K562 (cell line): ENCODE data around the gene PRODH2. TPM values are rescaled to one million over a fixed set of nuclear protein-coding genes. Genes with fewer than 3 reads are reported as not detected.

Experiments
- ATAC-seq: fragments of 200-7000 bp; cut with Tn5 transposase; 3 replicates; pipeline ENCODE4 v1.9.1; 2020; ENCODE audit warnings: moderate library complexity
- BruUV-seq: library from RNA; stranded (reverse); fragments of 400-500 nt; replicated peaks from 2 replicates; lab custom pipeline; 2021; lab: Mats Ljungman, UMichigan
- CTCF ChIA-PET: fragments of 300-600 bp; formaldehyde crosslinking; extraction: SDS; loops from one replicate; lab custom pipeline; 2021; ENCODE audit warnings: low intra/inter-chr PET ratio; lab: Yijun Ruan, JAX
- POLR2A ChIA-PET: fragments of 300-600, 350-650 bp; sonication (Branson Sonifier 250); formaldehyde crosslinking; extraction: SDS; loops from one replicate; lab custom pipeline; 2021; ENCODE audit warnings: antibody characterized with exemption, inconsistent platforms; lab: Yijun Ruan, JAX
- DNase-seq, 4 experiments: peaks; one replicate each; pipeline versions ENCODE4 v3.0.0 to v3.0.0-alpha.2; 2011 to 2018; ENCODE audit warnings: low spot score in 3 of 4, mixed read lengths in 3 of 4; ENCODE audit errors: extremely low read depth in 1 of 4
- FAIRE-seq: peaks from 2 replicates; lab custom pipeline; 2011; peaks lifted over from hg19 to GRCh38; lab: Jason Lieb, UNC
- H2AFZ ChIP-seq: 2 replicates; pipeline ENCODE4 v1.6.0; 2011; ENCODE audit warnings: low read depth, low read length, control low read depth, inconsistent platforms
- H3K27ac ChIP-seq: fragments of 200-600 bp; 3 replicates; pipeline ENCODE4 v1.8.0; 2011; ENCODE audit warnings: low read depth, mild to moderate bottlenecking, control low read depth, inconsistent platforms, low read length, moderate library complexity, mixed read lengths; ENCODE audit errors: extremely low read depth
- H3K27me3 ChIP-seq, 2 experiments: fragments of 300-600 bp in 1 of 2; 2 replicates in 1 of 2; 3 replicates in 1 of 2; pipeline versions ENCODE4 v1.6.0 to v1.8.0; 2011; ENCODE audit warnings: inconsistent platforms in 2 of 2, low read length in 2 of 2, mild to moderate bottlenecking in 1 of 2, mixed read lengths in 1 of 2, moderate library complexity in 1 of 2; ENCODE audit not compliant: control insufficient read depth in 2 of 2, insufficient read depth in 2 of 2
- H3K36me3 ChIP-seq: fragments of 300-600 bp; 3 replicates; pipeline ENCODE4 v1.8.0; 2011; ENCODE audit warnings: mild to moderate bottlenecking, low read length, inconsistent platforms; ENCODE audit not compliant: control insufficient read depth, insufficient read depth
- H3K4me1 ChIP-seq, 2 experiments: fragments of 200-600 bp in 1 of 2; replicated peaks in 1 of 2; 2 replicates in 1 of 2; 3 replicates in 1 of 2; pipeline versions ENCODE4 v1.5.1 to v1.8.0; 2011; ENCODE audit warnings: inconsistent platforms in 2 of 2, low read length in 2 of 2, mild to moderate bottlenecking in 1 of 2, mixed read lengths in 1 of 2, moderate library complexity in 1 of 2; ENCODE audit not compliant: control insufficient read depth in 2 of 2, insufficient read depth in 2 of 2
- H3K4me2 ChIP-seq: 2 replicates; pipeline ENCODE4 v1.6.1; 2011; ENCODE audit warnings: low read length, control low read depth, inconsistent platforms, mixed read lengths; ENCODE audit not compliant: insufficient read depth
- H3K4me3 ChIP-seq: fragments of 200-600 bp; sonication (generic), shearing (Covaris generic); 2 replicates; pipeline ENCODE4 v1.5.1; 2016; ENCODE audit warnings: control low read depth, inconsistent platforms
- H3K79me2 ChIP-seq: fragments of 200-600 bp; 3 replicates; pipeline ENCODE4 v1.8.0; 2011; ENCODE audit warnings: low read length, inconsistent platforms; ENCODE audit not compliant: control insufficient read depth, insufficient read depth
- H3K9ac ChIP-seq, 2 experiments: 2 replicates each; pipeline versions ENCODE4 v1.6.0 to v1.6.1; 2011; ENCODE audit warnings: low read depth in 2 of 2, low read length in 2 of 2, control low read depth in 1 of 2, inconsistent platforms in 1 of 2, mild to moderate bottlenecking in 1 of 2, mixed read lengths in 1 of 2; ENCODE audit not compliant: insufficient read depth in 1 of 2
- H3K9me1 ChIP-seq: one replicate; pipeline ENCODE4 v1.6.0; 2011; ENCODE audit warnings: inconsistent platforms, mild to moderate bottlenecking, low read length, moderate library complexity; ENCODE audit not compliant: control insufficient read depth, insufficient read depth
- H3K9me3 ChIP-seq: replicated peaks from 2 replicates; pipeline ENCODE4 v1.5.1; 2011; ENCODE audit warnings: low read depth, low read length, inconsistent platforms; ENCODE audit not compliant: control insufficient read depth, insufficient read depth
- H4K20me1 ChIP-seq: replicated peaks from 2 replicates; pipeline ENCODE4 v1.6.1; 2011; ENCODE audit warnings: low read length, inconsistent platforms, mixed read lengths; ENCODE audit not compliant: control insufficient read depth, insufficient read depth
- CHD4 ChIP-seq: fragments of 200-600 bp; sonication (generic); IDR thresholded peaks from 3 replicates; pipeline ENCODE4 v1.6.1; 2012; ENCODE audit warnings: low read depth, mild to moderate bottlenecking, mixed read lengths, low read length, inconsistent platforms; ENCODE audit not compliant: insufficient read depth, insufficient replicate concordance, poor library complexity, severe bottlenecking
- CSDE1 ChIP-seq, 2 experiments: fragments of 450-650 bp; IDR thresholded peaks; 2 replicates each; pipeline ENCODE4 v1.6.1; 2016; ENCODE audit warnings: mild to moderate bottlenecking in 1 of 2
- ELF2 ChIP-seq: fragments of 250-450 bp; sonication (Bioruptor Pico); IDR thresholded peaks from 2 replicates; pipeline ENCODE4 v1.5.0; 2021; ENCODE audit warnings: mild to moderate bottlenecking
- GABPA ChIP-seq: fragments of 200-800 bp; sonication (Bioruptor generic); conservative IDR thresholded peaks from 2 replicates; pipeline ENCODE4 v1.6.1; 2016; ENCODE audit warnings: low read depth, missing genetic modification characterization, missing compliant biosample characterization
- GTF2A2 ChIP-seq: IDR thresholded peaks from 2 replicates; pipeline ENCODE4 v1.6.1; 2016; ENCODE audit warnings: mild to moderate bottlenecking, missing genetic modification characterization, missing compliant biosample characterization
- HNRNPL ChIP-seq: fragments of 200-400 bp; formaldehyde crosslinking; IDR thresholded peaks from 2 replicates; pipeline ENCODE4 v1.6.1; 2017; ENCODE audit warnings: low read depth, mild to moderate bottlenecking, low read length
- KAT8 ChIP-seq: fragments of 450-650 bp; IDR thresholded peaks from 2 replicates; pipeline ENCODE4 v1.6.1; 2016; ENCODE audit warnings: low read depth, mild to moderate bottlenecking
- SMAD1 ChIP-seq: fragments of 150-350 bp; IDR thresholded peaks from 2 replicates; pipeline ENCODE4 v1.6.1; 2014; ENCODE audit warnings: low read length, low read depth; ENCODE audit not compliant: partially characterized antibody
- SNAPC5 ChIP-seq: fragments of 250-450 bp; sonication (Bioruptor Pico); IDR thresholded peaks from 2 replicates; pipeline ENCODE4 v1.8.0; 2021; ENCODE audit warnings: moderate library complexity, mild to moderate bottlenecking, inconsistent platforms
- TCF3 ChIP-seq: sonication (generic); formaldehyde crosslinking; IDR thresholded peaks from 2 replicates; pipeline ENCODE4 v1.4.0; 2020; ENCODE audit warnings: mild to moderate bottlenecking, missing genetic modification reagents
- ZNF140 ChIP-seq: fragments of 250-450 bp; sonication (Bioruptor Pico); IDR thresholded peaks from 2 replicates; pipeline ENCODE4 v1.8.0; 2021; ENCODE audit warnings: moderate library complexity, mild to moderate bottlenecking, inconsistent platforms
- ZNF175 ChIP-seq: fragments of 200-800 bp; sonication (Bioruptor generic); IDR thresholded peaks from 2 replicates; pipeline ENCODE4 v1.6.1; 2016; ENCODE audit warnings: low read depth, mild to moderate bottlenecking, missing genetic modification characterization, missing compliant biosample characterization
- ZNF217 ChIP-seq: sonication (generic); formaldehyde crosslinking; IDR thresholded peaks from 2 replicates; pipeline ENCODE4 v1.8.0; 2022; ENCODE audit warnings: mild to moderate bottlenecking, missing genetic modification reagents
- ZNF324 ChIP-seq: fragments of 250-450 bp; sonication (Bioruptor Pico); IDR thresholded peaks from 2 replicates; pipeline ENCODE4 v1.4.0; 2020; ENCODE audit warnings: mild to moderate bottlenecking
- ZNF589 ChIP-seq: fragments of 200-800 bp; sonication (Bioruptor generic); IDR thresholded peaks from 2 replicates; pipeline ENCODE4 v1.6.1; 2016; ENCODE audit warnings: low read depth, missing genetic modification characterization, missing compliant biosample characterization
- ZNF695 ChIP-seq: fragments of 450-650 bp; formaldehyde crosslinking; IDR thresholded peaks from 2 replicates; pipeline ENCODE4 v1.4.0; 2020; ENCODE audit warnings: mild to moderate bottlenecking, moderate library complexity
- WGBS: fragments of 100-300 bp; shearing (Covaris generic); methylation state at CpG from one replicate; pipeline ENCODE4 v1.1.6; 2016; ENCODE audit warnings: low coverage, mixed read lengths; ENCODE audit not compliant: insufficient coverage; ENCODE audit errors: missing lambda C conversion rate; 5-methylcytosine and 5-hydroxymethylcytosine counted together
- in situ Hi-C: fragments of 300-500 bp; cut with MboI; formaldehyde crosslinking; loops from 4 replicates; pipeline ENCODE4 v1.15.0; 2018; ENCODE audit warnings: inconsistent platforms, mixed read lengths
- intact Hi-C: fragments of 100-400 bp; cut with micrococcal nuclease; formaldehyde crosslinking; loops from 2 replicates; pipeline ENCODE4 v1.14.2; 2022
- polyA plus RNA-seq, 8 experiments: library from polyadenylated mRNA; depleted of rRNA in 4 of 8; stranded (reverse) in 5 of 8; unstranded in 3 of 8; fragments of >200 nt; fragmentation: Nextera tagmentation in 2 of 8; fragmentation: Illumina TruSeq in 1 of 8; extraction: Ambion mirVana in 2 of 8; extraction: Trizol in 1 of 8; gene quantifications; 2 replicates each; pipeline versions ENCODE4 v1.2.1 to v1.2.3, GENCODE V29; 2011 to 2014; ENCODE audit warnings: inconsistent platforms in 1 of 8, missing spikeins in 1 of 8
- total RNA-seq, 7 experiments: library from RNA; depleted of rRNA in 6 of 7; stranded (reverse); fragments of >200 nt in 6 of 7; fragmentation: Illumina TruSeq in 2 of 7; extraction: Trizol in 2 of 7; gene quantifications; 2 replicates each; pipeline versions ENCODE4 v1.2.1 to v1.2.3, GENCODE V29; 2011 to 2021; ENCODE audit warnings: low replicate concordance in 1 of 7

PRODH2 gene
- total and polyA plus RNA-seq, 9 of the 15 experiments (the other 6 are each of a cell fraction or from before 2014, with no cell fraction given): not detected

DNA sequence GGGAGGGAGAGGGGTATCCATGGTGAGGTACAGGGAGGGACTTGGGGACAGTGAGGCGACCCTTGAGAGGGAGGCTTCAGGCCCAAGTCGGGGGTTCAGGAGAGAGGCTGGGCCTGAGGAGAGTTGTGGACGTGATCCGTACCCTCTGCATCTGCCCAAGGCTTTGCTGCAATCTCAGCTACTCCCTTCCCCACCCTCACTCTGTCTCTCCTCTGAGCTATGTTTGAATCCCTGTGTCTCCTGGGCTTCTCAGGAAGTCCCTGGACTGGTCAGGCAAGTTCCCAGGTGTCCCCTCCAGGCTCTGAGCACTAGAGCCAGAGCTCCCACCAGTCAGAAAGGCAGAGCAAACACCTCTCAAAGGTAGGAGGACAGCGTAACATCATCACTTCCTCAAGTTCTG, 62.5 kb downstream of the PRODH2 start:
- intact Hi-C loops: no loop called here
- no peak overlapping the region for H2AFZ ChIP-seq
- no peaks in the 10 kb centered on the region for H3K9me1 ChIP-seq
- ATAC-seq (no peak), FAIRE-seq (no peak)
- no peak overlapping the region for H3K4me2 ChIP-seq
- CTCF ChIA-PET: no interaction called here
- H4K20me1 ChIP-seq: no peaks in the 10 kb centered on the region
- H3K79me2 ChIP-seq: peaks cover 16% of the 10 kb centered on the region
- no peak overlapping the region for H3K4me3 ChIP-seq
- peaks cover 23% of the 10 kb centered on the region; the same call in 1 of the 3 replicates for H3K36me3 ChIP-seq
- 100% methylated on average over 1 of the region's 5 CpGs for WGBS
- no peak overlapping the region for H3K27ac ChIP-seq
- in situ Hi-C loops: no loop called here
- TF ChIP-seq ZNF324 (CRISPR knock-in tag) (no peak), TCF3 (no peak), ELF2 (CRISPR knock-in tag) (no peak), ZNF175 (no peak), ZNF217 (CRISPR knock-in tag) (no peak), SMAD1 (no peak), ZNF589 (CRISPR knock-in tag) (no peak), SNAPC5 (CRISPR knock-in tag) (no peak), ZNF140 (CRISPR knock-in tag) (no peak), CSDE1 (IDR thresholded peaks at IDR 0.05) (no peak), GTF2A2 (tag) (no peak), HNRNPL (no peak), KAT8 (no peak), ZNF695 (no peak), CHD4 (no peak), GABPA (tag) (no peak)
- TF ChIP-seq, all 486 proteins: peak for 0
- no peak for DNase-seq
- POLR2A ChIA-PET: interaction anchor here (1.3 kb wide), 1 partner anchor 15 kb away, joined by 4 read pairs; no protein-coding TSS in a partner anchor
- BruUV-seq: no TSS peak
- Histone ChIP-seq H3K4me1 (peaks cover 9 to 27% of the 10 kb centered on the region in 2 experiments; a peak in 4 of 5 replicates), H3K9ac (peak overlapping the region in 1 of 2 experiments; percentile 81; a peak in 3 of 4 replicates), H3K27me3 (no peaks in the 10 kb centered on the region), H3K9me3 (no peaks in the 10 kb centered on the region)

Other genes with a start within 250 kb of the PRODH2 start
Only the 7 nearest of the 29 such genes appear.
- 7.7 and 10.3 TPM in 2 replicates for gene LIN37, start 64.3 kb downstream of the PRODH2 start, total RNA-seq (2014; rRNA removed)
- 5.0 and 5.7 TPM in 2 replicates for gene LIN37, start 64.3 kb downstream of the PRODH2 start, total RNA-seq (2014; rRNA removed; fragmentation: Illumina TruSeq; extraction: Trizol)
- 8.5 and 8.6 TPM in 2 replicates for gene LIN37, start 64.3 kb downstream of the PRODH2 start, total RNA-seq (2015; rRNA removed; fragmentation: Illumina TruSeq; extraction: Trizol)
- 9.2 TPM in 2 replicates for gene LIN37, start 64.3 kb downstream of the PRODH2 start, total RNA-seq (2021)
- gene LIN37, start 64.3 kb downstream of the PRODH2 start, polyA plus RNA-seq (2011; rRNA removed): 4.4 and 8.7 TPM in 2 replicates
- 11.5 and 14.4 TPM in 2 replicates for gene LIN37, start 64.3 kb downstream of the PRODH2 start, polyA plus RNA-seq (2014; fragmentation: Illumina TruSeq; extraction: Trizol)
- gene LIN37, start 64.3 kb downstream of the PRODH2 start, polyA plus RNA-seq (2014; fragmentation: Nextera tagmentation; extraction: Ambion mirVana): 1 to 10 TPM; 1.2 to 3.1 TPM
- 9.0 and 12.5 TPM in 2 replicates for gene LIN37, start 64.3 kb downstream of the PRODH2 start, polyA plus RNA-seq (2014; rRNA removed)
- not detected in 2 replicates for gene HSPB6, start 55.8 kb downstream of the PRODH2 start, total RNA-seq (2014; rRNA removed)
- not detected in 2 replicates for gene HSPB6, start 55.8 kb downstream of the PRODH2 start, total RNA-seq (2014; rRNA removed; fragmentation: Illumina TruSeq; extraction: Trizol)
- not detected in 2 replicates for gene HSPB6, start 55.8 kb downstream of the PRODH2 start, total RNA-seq (2015; rRNA removed; fragmentation: Illumina TruSeq; extraction: Trizol)
- gene HSPB6, start 55.8 kb downstream of the PRODH2 start, total RNA-seq (2021): 0.40 and 0.55 TPM in 2 replicates
- 0.05 TPM in 1 of 2 replicates, not detected in the other for gene HSPB6, start 55.8 kb downstream of the PRODH2 start, polyA plus RNA-seq (2011; rRNA removed)
- gene HSPB6, start 55.8 kb downstream of the PRODH2 start, polyA plus RNA-seq (2014; fragmentation: Illumina TruSeq; extraction: Trizol): 0.14 TPM in 1 of 2 replicates, not detected in the other
- gene HSPB6, start 55.8 kb downstream of the PRODH2 start, polyA plus RNA-seq (2014; fragmentation: Nextera tagmentation; extraction: Ambion mirVana): not detected
- gene HSPB6, start 55.8 kb downstream of the PRODH2 start, polyA plus RNA-seq (2014; rRNA removed): not detected in 2 replicates
- gene PROSER3, start 54.7 kb downstream of the PRODH2 start, total RNA-seq (2014; rRNA removed): 3.5 and 8.6 TPM in 2 replicates
- 4.2 and 5.1 TPM in 2 replicates for gene PROSER3, start 54.7 kb downstream of the PRODH2 start, total RNA-seq (2014; rRNA removed; fragmentation: Illumina TruSeq; extraction: Trizol)
- 4.3 and 5.7 TPM in 2 replicates for gene PROSER3, start 54.7 kb downstream of the PRODH2 start, total RNA-seq (2015; rRNA removed; fragmentation: Illumina TruSeq; extraction: Trizol)
- 33.2 and 39.5 TPM in 2 replicates for gene PROSER3, start 54.7 kb downstream of the PRODH2 start, total RNA-seq (2021)
- gene PROSER3, start 54.7 kb downstream of the PRODH2 start, polyA plus RNA-seq (2011; rRNA removed): 6.3 and 14.0 TPM in 2 replicates
- 32.4 and 33.3 TPM in 2 replicates for gene PROSER3, start 54.7 kb downstream of the PRODH2 start, polyA plus RNA-seq (2014; fragmentation: Illumina TruSeq; extraction: Trizol)
- gene PROSER3, start 54.7 kb downstream of the PRODH2 start, polyA plus RNA-seq (2014; fragmentation: Nextera tagmentation; extraction: Ambion mirVana): 1 to 10 TPM; 1.0 to 1.5 TPM
- 12.8 and 14.7 TPM in 2 replicates for gene PROSER3, start 54.7 kb downstream of the PRODH2 start, polyA plus RNA-seq (2014; rRNA removed)
- 1.2 and 3.3 TPM in 2 replicates for gene ARHGAP33, start 37.3 kb downstream of the PRODH2 start, total RNA-seq (2014; rRNA removed)
- 0.41 and 1.0 TPM in 2 replicates for gene ARHGAP33, start 37.3 kb downstream of the PRODH2 start, total RNA-seq (2014; rRNA removed; fragmentation: Illumina TruSeq; extraction: Trizol)
- 1.2 and 1.6 TPM in 2 replicates for gene ARHGAP33, start 37.3 kb downstream of the PRODH2 start, total RNA-seq (2015; rRNA removed; fragmentation: Illumina TruSeq; extraction: Trizol)
- gene ARHGAP33, start 37.3 kb downstream of the PRODH2 start, total RNA-seq (2021): 13.0 and 26.6 TPM in 2 replicates
- gene ARHGAP33, start 37.3 kb downstream of the PRODH2 start, polyA plus RNA-seq (2011; rRNA removed): 1.9 and 10.4 TPM in 2 replicates
- 4.9 and 10.3 TPM in 2 replicates for gene ARHGAP33, start 37.3 kb downstream of the PRODH2 start, polyA plus RNA-seq (2014; fragmentation: Illumina TruSeq; extraction: Trizol)
- gene ARHGAP33, start 37.3 kb downstream of the PRODH2 start, polyA plus RNA-seq (2014; fragmentation: Nextera tagmentation; extraction: Ambion mirVana): under 1 TPM in 1 of 2 experiments, not detected in 1; 0.06 TPM
- gene ARHGAP33, start 37.3 kb downstream of the PRODH2 start, polyA plus RNA-seq (2014; rRNA removed): 11.1 and 14.9 TPM in 2 replicates
- 0.23 TPM in 1 of 2 replicates, not detected in the other for gene NPHS1, start 39.7 kb upstream of the PRODH2 start, total RNA-seq (2014; rRNA removed)
- not detected in 2 replicates for gene NPHS1, start 39.7 kb upstream of the PRODH2 start, total RNA-seq (2014; rRNA removed; fragmentation: Illumina TruSeq; extraction: Trizol)
- not detected in 2 replicates for gene NPHS1, start 39.7 kb upstream of the PRODH2 start, total RNA-seq (2015; rRNA removed; fragmentation: Illumina TruSeq; extraction: Trizol)
- 0.04 TPM in 1 of 2 replicates, not detected in the other for gene NPHS1, start 39.7 kb upstream of the PRODH2 start, total RNA-seq (2021)
- 0.01 and 0.12 TPM in 2 replicates for gene NPHS1, start 39.7 kb upstream of the PRODH2 start, polyA plus RNA-seq (2011; rRNA removed)
- gene NPHS1, start 39.7 kb upstream of the PRODH2 start, polyA plus RNA-seq (2014; fragmentation: Illumina TruSeq; extraction: Trizol): not detected in 2 replicates
- not detected for gene NPHS1, start 39.7 kb upstream of the PRODH2 start, polyA plus RNA-seq (2014; fragmentation: Nextera tagmentation; extraction: Ambion mirVana)
- 0.03 and 0.28 TPM in 2 replicates for gene NPHS1, start 39.7 kb upstream of the PRODH2 start, polyA plus RNA-seq (2014; rRNA removed)
- not detected in 2 replicates for gene KIRREL2, start 44.1 kb upstream of the PRODH2 start, total RNA-seq (2014; rRNA removed)
- gene KIRREL2, start 44.1 kb upstream of the PRODH2 start, total RNA-seq (2014; rRNA removed; fragmentation: Illumina TruSeq; extraction: Trizol): not detected in 2 replicates
- gene KIRREL2, start 44.1 kb upstream of the PRODH2 start, total RNA-seq (2015; rRNA removed; fragmentation: Illumina TruSeq; extraction: Trizol): 0.04 and 0.07 TPM in 2 replicates
- 0.09 and 0.16 TPM in 2 replicates for gene KIRREL2, start 44.1 kb upstream of the PRODH2 start, total RNA-seq (2021)
- 0.08 and 0.10 TPM in 2 replicates for gene KIRREL2, start 44.1 kb upstream of the PRODH2 start, polyA plus RNA-seq (2011; rRNA removed)
- 0.04 TPM in 1 of 2 replicates, not detected in the other for gene KIRREL2, start 44.1 kb upstream of the PRODH2 start, polyA plus RNA-seq (2014; fragmentation: Illumina TruSeq; extraction: Trizol)
- under 1 TPM in 1 of 2 experiments, not detected in 1; 0.01 TPM for gene KIRREL2, start 44.1 kb upstream of the PRODH2 start, polyA plus RNA-seq (2014; fragmentation: Nextera tagmentation; extraction: Ambion mirVana)
- gene KIRREL2, start 44.1 kb upstream of the PRODH2 start, polyA plus RNA-seq (2014; rRNA removed): 0.11 and 0.12 TPM in 2 replicates
- gene APLP1, start 55.7 kb upstream of the PRODH2 start, total RNA-seq (2014; rRNA removed): 5.8 and 9.0 TPM in 2 replicates
- gene APLP1, start 55.7 kb upstream of the PRODH2 start, total RNA-seq (2014; rRNA removed; fragmentation: Illumina TruSeq; extraction: Trizol): 2.3 and 3.0 TPM in 2 replicates
- 1.4 and 3.3 TPM in 2 replicates for gene APLP1, start 55.7 kb upstream of the PRODH2 start, total RNA-seq (2015; rRNA removed; fragmentation: Illumina TruSeq; extraction: Trizol)
- gene APLP1, start 55.7 kb upstream of the PRODH2 start, total RNA-seq (2021): 6.9 and 9.9 TPM in 2 replicates
- gene APLP1, start 55.7 kb upstream of the PRODH2 start, polyA plus RNA-seq (2011; rRNA removed): 4.7 and 8.9 TPM in 2 replicates
- 6.6 and 7.8 TPM in 2 replicates for gene APLP1, start 55.7 kb upstream of the PRODH2 start, polyA plus RNA-seq (2014; fragmentation: Illumina TruSeq; extraction: Trizol)
- gene APLP1, start 55.7 kb upstream of the PRODH2 start, polyA plus RNA-seq (2014; fragmentation: Nextera tagmentation; extraction: Ambion mirVana): under 1 TPM; 0.69 to 0.87 TPM
- 6.0 and 8.2 TPM in 2 replicates for gene APLP1, start 55.7 kb upstream of the PRODH2 start, polyA plus RNA-seq (2014; rRNA removed)